Mammary epithelial cell (primary cell): Measurements from ENCODE around the gene SPECC1.

ENCODE experiments used
- CTCF ChIP-seq, 2 donors: IDR thresholded peaks in 1 of 2; conservative IDR thresholded peaks in 1 of 2; 2 replicates each; pipeline ENCODE4 v1.5.1; 2011 to 2012; ENCODE audit warnings: inconsistent platforms in 2 of 2, low read length in 2 of 2, mild to moderate bottlenecking in 2 of 2, control low read depth in 1 of 2, low read depth in 1 of 2; ENCODE audit not compliant: insufficient read depth in 1 of 2; ENCODE audit errors: extremely low read depth in 1 of 2
- EZH2 ChIP-seq: IDR thresholded peaks from 2 replicates; pipeline ENCODE4 v1.6.1; 2012; ENCODE audit warnings: low read length, inconsistent platforms, borderline replicate concordance

- TF ChIP-seq CTCF (conservative IDR thresholded peaks at IDR 0.05 in 1 of 2, IDR thresholded peaks at IDR 0.05 in 1 of 2; ENCODE audit: extremely low read depth in 1 of 2, insufficient read depth in 1 of 2, low read depth in 1 of 2, low read length in 2 of 2), result no peak
- TF ChIP-seq EZH2, result no peak
Observed at GRCh38 chr17:19996086-19996485, 13.1 kb upstream of the SPECC1 start.
